GM23248 (cell line): ENCODE data around the gene C9orf50.

ENCODE experiments used
- EZH2 ChIP-seq: fragments of 200-600 bp; sonication (generic); IDR thresholded peaks from 2 replicates; pipeline ENCODE4 v1.6.1; 2018; ENCODE audit warnings: antibody characterized with exemption, mild to moderate bottlenecking; ENCODE audit not compliant: insufficient read depth, poor library complexity, severe bottlenecking
- EZH2phosphoT487 ChIP-seq: fragments of 200-600 bp; sonication (generic); IDR thresholded peaks from 2 replicates; pipeline ENCODE4 v1.6.1; 2018; ENCODE audit warnings: antibody characterized with exemption, moderate library complexity, mild to moderate bottlenecking, low read depth; ENCODE audit not compliant: insufficient read depth

GRCh38 chr9:129648764-129649115 lies 27.8 kb upstream of the C9orf50 start:
- TF ChIP-seq EZH2phosphoT487 (no peak), EZH2 (no peak)
